Caki2 (cell line): Measurements from ENCODE around the gene GAS2L3. TPM values are rescaled to one million over a fixed set of nuclear protein-coding genes. Genes with fewer than 3 reads are reported as not detected.
"Not testable (repeated sequence)": the region's sequence is repeated elsewhere in the genome, so short reads cannot be mapped to it uniquely, and the experiment has no call there.

Experiments
- DNase-seq: peaks from one replicate; pipeline ENCODE4 v3.0.0-alpha.2; 2015; ENCODE audit warnings: low read depth
- in situ Hi-C: cut with HindIII; loops from 2 replicates; pipeline ENCODE4 v1.10.0; 2016; ENCODE audit warnings: low sequenced_read_pairs, low pct_unique_long_range_greater_than_20kb, mixed read lengths
- total RNA-seq: library from RNA; depleted of rRNA; stranded (reverse); fragments of >200 nt; shearing (Covaris generic); gene quantifications from 2 replicates; pipeline ENCODE4 v1.2.3, GENCODE V29; 2014; ENCODE audit warnings: low replicate concordance

GAS2L3 gene
- total RNA-seq, 1 experiment from 2014 or later = 16.3 TPM

GRCh38 chr12:100633082-100633785, 59.8 kb downstream of the GAS2L3 start:
- peak; percentile 85 for DNase-seq
- in situ Hi-C loops = not testable (repeated sequence)

GRCh38 chr12:100643246-100643645, 69.8 kb downstream of the GAS2L3 start:
- DNase-seq = no peak
- in situ Hi-C loops = no loop called here

GRCh38 chr12:100646896-100647295, 73.4 kb downstream of the GAS2L3 start:
- no peak for DNase-seq
- in situ Hi-C loops = no loop called here

- in situ Hi-C loops = no loop called here
- no peak for DNase-seq
These were observed 77.6 kb downstream of the GAS2L3 start for GRCh38 chr12:100651108-100651507.

- in situ Hi-C loops = no loop called here
- DNase-seq = no peak
These were observed 78.2 kb downstream of the GAS2L3 start for GRCh38 chr12:100651694-100652093.

GRCh38 chr12:100652488-100652887, 79.0 kb downstream of the GAS2L3 start:
- DNase-seq = no peak
- in situ Hi-C loops = no loop called here

- in situ Hi-C loops = no loop called here
- DNase-seq = no peak
These were observed 82.7 kb downstream of the GAS2L3 start for GRCh38 chr12:100656141-100656540.

GRCh38 chr12:100656856-100657255, 83.4 kb downstream of the GAS2L3 start:
- no peak for DNase-seq
- in situ Hi-C loops = no loop called here

- in situ Hi-C loops = no loop called here
- DNase-seq = no peak
These were observed 87.9 kb downstream of the GAS2L3 start for GRCh38 chr12:100661300-100661951.

- in situ Hi-C loops = no loop called here
- DNase-seq = no peak
These were observed 93.1 kb downstream of the GAS2L3 start for GRCh38 chr12:100666588-100666987.

- in situ Hi-C loops = no loop called here
- peak; percentile 45 for DNase-seq
These were observed 95.6 kb downstream of the GAS2L3 start for GRCh38 chr12:100668945-100669536.

GRCh38 chr12:100669922-100670321, 96.4 kb downstream of the GAS2L3 start:
- no peak for DNase-seq
- in situ Hi-C loops = no loop called here

GRCh38 chr12:100671396-100672074, 98.1 kb downstream of the GAS2L3 start:
- DNase-seq = no peak
- in situ Hi-C loops = no loop called here

GRCh38 chr12:100672075-100672592, 98.7 kb downstream of the GAS2L3 start:
- in situ Hi-C loops = no loop called here
- DNase-seq = no peak

GRCh38 chr12:100674036-100674888, 100.8 kb downstream of the GAS2L3 start:
- peak; percentile 19 for DNase-seq
- in situ Hi-C loops = no loop called here
